NCI-H128 (cell line): ENCODE data around the gene CDX2.

Source experiments
- DNase-seq: peaks from one replicate; lab custom pipeline; 2025; ENCODE audit not compliant: unreplicated experiment; lab: John Stamatoyannopoulos, UW

Gene CDX2

GRCh38 chr13:27979001-27979643 lies 10.0 kb upstream of the CDX2 start:
- no peak for DNase-seq

- no peak for DNase-seq
Observed at GRCh38 chr13:27978301-27978968, 9.3 kb upstream of the CDX2 start.

GRCh38 chr13:27977476-27978300 lies 8.6 kb upstream of the CDX2 start:
- no peak for DNase-seq

DNA sequence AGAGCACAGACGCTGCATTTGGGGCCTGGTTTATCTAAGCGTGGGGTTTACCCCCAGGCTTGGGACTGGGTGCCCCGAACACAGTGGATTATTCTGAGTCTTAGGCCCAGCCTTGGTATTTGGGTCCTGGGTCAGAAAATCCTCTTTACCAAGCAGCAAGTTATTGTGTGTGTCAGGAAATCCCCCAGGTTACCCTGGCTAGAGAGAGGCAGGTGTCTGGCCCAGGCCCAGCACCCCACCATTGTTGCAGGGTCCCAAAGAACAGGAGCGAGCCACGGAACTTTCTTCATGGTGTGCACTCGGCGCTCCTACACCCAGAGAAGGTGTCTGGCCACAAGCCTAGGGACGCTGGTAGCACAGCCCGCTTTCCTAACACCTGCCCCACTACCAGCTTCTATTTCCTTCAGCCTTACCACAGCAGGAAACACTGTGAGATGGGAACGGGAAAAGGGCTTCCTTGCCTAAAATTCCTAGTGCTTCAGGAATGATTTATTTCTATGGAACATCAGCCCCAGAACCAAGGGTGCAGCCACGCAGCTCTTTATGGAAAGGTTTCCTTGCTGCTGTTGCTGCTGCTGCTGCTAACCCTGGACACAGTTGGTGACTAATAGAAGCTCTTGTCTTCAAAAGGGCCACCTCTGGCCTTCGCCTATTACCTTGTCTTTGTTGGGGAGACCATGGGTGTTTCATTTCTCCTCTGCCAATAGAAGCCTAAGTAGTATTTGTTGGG lies 7.4 kb upstream of the CDX2 start:
- DNase-seq = no peak

DNA sequence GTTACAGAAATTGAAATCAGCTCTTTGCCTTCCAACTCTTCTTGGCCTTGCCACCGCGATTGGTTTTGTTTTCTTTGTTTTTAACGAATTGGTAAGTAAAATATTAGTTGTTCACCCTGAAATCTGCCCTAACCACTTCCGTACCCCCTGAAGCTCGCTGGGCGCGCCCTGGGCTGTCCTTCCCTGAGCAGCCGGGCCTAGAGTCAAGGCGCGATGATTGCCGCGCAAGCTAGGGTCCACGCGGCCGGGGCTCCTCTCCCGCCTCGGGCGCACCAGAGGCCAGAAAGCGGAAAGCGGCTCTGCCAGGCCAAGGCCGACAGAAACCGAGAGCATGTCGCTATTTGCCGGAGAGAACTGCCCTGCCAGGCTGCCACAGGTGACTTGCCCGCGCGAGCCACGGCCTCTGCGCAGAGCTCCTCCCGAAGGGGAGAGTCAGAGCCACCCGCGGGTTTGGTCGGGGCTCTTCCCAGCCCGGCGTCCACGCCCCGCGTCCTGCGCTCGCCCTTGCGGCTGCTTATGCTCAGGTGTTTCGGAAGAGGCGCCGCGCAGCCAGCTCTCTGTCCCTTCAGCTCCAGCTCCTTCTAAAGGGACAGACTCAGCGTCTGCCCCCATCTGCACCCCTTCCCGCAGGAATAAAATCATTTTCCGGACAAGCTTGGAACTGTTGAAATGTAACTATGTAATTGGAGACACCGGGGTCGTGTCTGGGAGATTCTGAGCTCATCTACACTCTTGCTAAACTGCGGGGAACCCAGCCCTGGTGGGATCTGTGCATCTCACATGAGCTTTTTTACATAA lies 6.6 kb upstream of the CDX2 start:
- DNase-seq = no peak

DNA sequence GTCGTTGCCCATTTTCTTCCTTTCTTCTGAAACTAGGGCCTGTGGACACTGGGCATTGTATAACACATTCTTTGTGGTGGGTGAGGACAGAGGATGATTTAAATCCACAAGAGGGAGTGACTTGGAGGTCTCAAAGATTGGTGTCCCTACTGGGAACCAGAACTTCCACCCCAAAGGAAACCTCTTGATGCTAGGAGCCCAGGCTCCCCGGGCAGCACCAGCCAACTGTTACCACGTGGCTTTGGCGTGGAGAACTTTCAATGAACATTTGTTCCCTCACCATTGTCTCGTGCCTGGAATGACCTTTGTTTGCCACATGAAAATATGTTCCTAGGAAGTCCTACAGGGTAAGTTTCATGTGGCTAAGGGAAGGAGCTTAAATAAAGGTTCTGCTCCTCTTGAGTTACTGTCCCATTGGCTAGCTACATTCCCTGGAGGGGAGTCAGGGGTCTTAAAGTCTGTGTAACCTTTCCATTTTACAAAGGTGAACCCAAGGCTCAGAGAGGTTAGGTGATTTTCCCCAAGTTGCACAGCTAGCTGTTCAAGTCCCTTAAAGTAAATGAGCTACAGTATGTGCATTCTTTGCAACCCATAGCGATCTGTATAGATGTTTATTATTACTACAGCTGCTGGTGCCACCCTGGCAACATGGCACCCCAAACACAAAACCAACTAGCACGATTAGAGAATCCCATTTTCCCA lies 5.0 kb upstream of the CDX2 start:
- no peak for DNase-seq

DNA sequence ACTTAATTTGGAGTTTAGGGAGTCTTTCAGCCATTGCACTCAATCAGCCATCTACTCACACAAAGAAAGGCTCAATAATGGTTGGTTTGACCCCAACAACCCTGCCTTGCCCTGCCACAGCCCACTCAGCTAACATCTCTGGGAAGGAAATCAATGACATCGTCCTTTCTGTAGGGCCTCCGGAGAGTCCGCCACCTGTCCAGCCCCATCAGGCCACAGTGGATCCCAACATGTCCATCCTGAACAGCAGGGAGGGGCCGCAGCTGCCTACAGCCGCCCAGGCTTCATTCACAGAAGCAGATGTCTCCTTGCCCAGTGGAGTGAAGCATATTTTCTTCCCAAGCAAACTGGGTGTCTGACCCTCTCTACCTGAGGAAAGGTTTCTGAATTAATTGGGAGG lies 4.2 kb upstream of the CDX2 start:
- no peak for DNase-seq

- DNase-seq = no peak
Observed at GRCh38 chr13:27972478-27972820, 3.3 kb upstream of the CDX2 start.

DNA sequence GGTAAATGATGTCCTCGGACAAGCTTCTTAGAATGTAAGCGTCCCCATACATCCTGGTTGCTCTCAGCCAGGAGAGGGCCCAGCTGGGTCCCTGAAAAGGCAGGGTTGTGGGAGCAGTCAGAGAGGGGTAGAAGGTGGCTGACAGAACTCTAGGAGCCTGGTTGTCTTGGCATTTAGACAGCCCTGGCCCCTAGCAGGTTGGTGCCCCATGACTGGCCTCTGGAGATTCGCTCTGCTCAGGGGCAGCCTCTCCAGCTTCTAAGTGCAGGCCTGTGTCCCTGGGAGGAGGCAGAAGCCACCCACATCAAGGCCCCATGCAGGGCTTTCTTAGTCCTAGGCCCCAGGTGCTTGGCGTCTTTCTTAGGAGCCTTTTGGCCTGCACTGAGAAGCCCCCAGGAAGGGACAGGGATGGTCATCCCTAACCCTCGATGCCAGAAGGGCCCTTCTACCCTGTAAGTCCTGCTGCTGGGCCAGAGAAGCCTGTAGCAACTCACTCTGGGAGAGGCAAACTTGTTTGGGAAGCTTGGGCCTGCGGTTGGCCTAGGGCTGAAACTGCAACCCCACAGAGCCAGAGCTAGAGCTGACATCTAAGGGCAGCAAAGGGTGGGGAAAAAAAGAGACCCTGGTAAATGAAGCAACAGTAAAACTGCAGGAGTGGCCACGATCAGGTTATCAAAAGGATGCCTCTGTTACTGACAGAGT lies 2.8 kb upstream of the CDX2 start:
- DNase-seq = no peak

- DNase-seq = no peak
Observed at GRCh38 chr13:27971236-27971645, 2.1 kb upstream of the CDX2 start.

DNA sequence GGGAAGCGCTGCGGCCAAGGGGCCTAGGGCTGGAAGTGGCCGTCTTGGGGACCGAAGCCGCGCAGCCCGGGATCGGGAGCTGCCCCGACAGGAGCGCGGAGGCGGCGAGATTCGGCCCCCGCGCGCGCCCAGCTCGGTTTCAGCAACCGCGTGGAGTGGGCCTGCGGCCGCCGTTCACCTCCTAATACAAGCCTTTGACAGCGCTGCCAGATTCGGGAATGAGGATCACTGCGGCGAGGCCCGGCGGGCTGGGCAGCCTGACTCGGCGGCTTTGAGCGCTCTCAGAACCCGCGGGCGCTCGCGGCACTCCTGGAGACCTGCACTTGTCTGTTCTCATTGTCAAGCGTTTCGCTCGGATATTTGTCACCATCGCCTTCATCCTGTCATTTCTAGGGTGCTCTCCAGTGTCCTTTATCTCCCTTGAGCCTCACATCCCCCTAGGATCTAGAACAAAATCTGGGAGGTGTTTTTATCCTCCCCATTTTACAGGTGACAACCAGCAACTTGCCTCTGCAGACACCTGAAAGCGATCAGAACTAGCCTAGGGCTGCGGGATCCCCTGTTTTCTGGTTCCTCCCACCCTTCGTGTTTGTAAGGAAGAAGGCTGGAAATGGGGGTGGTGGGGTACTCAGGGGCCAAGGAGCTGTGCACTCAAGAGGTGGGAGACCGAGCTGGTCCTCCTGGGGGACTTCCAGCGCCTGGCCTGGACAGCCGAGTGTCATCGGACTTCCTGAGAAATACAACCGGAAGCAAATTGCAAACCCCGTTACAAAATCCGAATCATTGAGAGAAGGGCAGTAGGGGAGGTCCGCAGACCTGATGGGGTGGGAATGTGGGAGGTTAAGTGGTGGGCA lies 1.5 kb upstream of the CDX2 start:
- DNase-seq = no peak

DNA sequence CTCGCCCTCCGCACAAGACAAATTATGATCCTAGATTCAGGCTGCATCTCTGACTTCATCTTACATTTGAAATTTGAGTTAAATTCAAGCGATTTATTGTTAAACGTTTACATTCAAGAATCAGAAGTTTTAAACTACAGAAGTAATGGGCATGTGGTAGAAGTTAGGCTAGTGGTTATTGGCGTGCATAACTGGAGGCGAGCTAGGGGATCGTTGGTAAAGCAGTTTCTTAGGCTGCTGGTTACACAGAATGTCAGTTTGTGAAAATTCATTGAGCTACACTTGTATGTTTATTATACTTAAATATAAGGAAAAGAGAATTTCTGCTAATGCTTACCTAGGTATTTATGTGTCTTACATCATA lies 733 bp upstream of the CDX2 start:
- DNase-seq = no peak

GRCh38 chr13:27968316-27969081 lies 616 bp downstream of the CDX2 start:
- DNase-seq = peak; percentile 23

DNA sequence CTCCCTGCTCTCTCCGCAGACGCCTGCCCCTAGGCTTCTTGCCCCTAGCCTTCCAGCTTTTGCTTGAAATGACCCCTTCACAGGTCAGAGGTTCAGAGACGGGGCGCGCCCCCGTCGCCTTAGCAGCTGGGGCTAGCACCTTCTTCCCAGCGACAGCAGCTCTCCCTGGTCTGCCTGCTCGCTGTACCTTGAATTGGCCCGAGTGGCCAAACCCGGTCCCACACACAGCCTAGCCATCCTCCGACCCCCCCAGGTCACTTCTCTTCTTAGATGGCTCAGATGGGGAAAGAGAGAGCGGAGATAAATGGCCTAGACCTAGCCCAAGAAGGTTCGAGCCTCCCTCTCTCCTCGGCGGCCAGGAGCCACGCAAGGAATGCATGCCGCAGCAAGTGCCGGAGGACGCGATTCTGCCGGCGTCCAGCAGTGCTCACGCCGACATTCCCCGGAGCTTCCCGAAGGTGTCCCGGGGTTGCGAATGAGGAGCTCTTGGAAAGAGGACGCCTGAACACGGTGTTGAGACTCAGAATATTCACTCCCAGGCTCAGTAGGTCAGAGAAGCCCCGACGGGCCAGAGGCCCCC lies 1.3 kb downstream of the CDX2 start:
- no peak for DNase-seq

GRCh38 chr13:27967203-27967735 lies 1.8 kb downstream of the CDX2 start:
- DNase-seq = no peak

- no peak for DNase-seq
Observed at GRCh38 chr13:27966641-27967202, 2.4 kb downstream of the CDX2 start.
